NCI-H2029 (cell line): ENCODE measurements around the gene SUPT4H1.

Experiments
- DNase-seq: peaks from one replicate; lab custom pipeline; 2025; lab: John Stamatoyannopoulos, UW

SUPT4H1 gene

DNA sequence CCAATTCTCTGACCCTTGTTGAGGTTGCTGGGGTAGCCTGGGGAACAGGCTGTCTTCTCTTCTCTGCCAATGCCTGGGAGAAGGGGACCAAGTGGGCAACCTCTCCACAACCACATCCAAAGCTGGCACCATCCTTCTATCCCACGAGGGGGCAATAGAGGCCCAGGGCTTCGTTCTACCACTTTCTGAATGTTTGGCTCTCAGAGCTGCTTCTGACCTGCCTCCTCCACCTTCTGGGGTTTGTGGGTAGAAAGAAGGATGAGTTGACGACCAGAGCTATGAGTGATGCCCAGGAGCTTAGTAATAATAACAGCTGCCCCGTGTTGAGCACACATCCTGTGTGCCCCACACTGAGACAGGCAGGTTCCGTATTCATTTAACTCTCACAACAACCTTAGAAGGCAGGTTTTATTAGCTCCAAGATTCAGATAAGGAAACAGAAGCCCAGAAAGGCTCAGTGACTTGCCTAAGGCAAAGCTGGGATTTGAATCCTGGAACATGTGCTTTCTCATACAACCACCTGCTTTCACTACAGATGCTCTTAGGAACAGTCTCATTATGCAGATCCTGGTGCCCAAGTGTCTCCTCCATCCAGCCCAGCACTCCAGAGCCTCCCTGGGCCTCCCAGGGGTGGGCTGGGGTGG is 34.5 kb downstream of the SUPT4H1 start:
- DNase-seq: peak; percentile 18

GRCh38 chr17:58316260-58316960 is 35.6 kb downstream of the SUPT4H1 start:
- DNase-seq: no peak

- DNase-seq: no peak
Measured at GRCh38 chr17:58315750-58316149, 36.3 kb downstream of the SUPT4H1 start.

- DNase-seq: no peak
Measured at GRCh38 chr17:58315281-58315711, 36.7 kb downstream of the SUPT4H1 start.

- DNase-seq: no peak
Measured at GRCh38 chr17:58314706-58315015, 37.3 kb downstream of the SUPT4H1 start.

DNA sequence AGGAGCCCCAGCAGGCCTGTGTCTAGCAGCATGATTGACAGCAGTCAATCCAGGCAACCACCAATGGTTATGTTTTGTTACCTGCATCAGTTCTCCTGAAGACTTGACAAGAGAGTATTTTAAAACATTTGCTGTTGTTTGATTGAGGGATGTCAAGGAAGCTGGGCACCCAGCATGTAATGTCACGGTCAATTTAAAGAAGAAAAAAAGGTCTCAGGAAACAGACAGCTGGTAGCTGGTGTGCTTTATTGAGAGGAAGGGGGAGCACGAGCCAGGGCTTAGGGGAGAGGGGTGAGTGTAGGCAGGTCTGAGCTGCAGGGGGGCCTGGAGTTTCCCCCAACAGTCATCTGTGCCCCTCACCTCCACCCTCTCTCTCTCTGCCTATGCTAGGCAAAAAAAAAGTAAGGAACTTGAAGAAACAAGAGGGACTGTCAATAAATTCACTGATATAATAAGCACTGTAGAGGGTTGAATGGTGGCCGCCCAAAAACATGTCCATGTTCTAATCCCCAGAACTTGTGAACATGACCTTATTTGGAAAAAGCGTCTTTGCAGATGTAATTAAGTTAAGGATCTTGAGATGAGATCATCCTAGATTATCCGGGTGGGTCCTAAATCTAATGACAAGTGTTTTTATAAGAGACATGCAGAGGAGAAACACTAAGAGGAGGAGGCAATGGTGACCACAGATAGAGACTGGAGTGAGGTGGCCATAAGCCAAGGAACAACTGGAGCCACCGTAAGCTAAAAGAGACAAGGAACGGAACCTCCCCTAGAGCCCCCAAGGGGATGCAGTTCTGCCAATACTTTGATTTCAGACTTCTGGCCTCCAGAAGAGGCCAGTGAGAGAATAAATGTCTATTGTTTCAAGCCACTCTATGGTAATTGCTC is 37.9 kb downstream of the SUPT4H1 start:
- no peak for DNase-seq

DNA sequence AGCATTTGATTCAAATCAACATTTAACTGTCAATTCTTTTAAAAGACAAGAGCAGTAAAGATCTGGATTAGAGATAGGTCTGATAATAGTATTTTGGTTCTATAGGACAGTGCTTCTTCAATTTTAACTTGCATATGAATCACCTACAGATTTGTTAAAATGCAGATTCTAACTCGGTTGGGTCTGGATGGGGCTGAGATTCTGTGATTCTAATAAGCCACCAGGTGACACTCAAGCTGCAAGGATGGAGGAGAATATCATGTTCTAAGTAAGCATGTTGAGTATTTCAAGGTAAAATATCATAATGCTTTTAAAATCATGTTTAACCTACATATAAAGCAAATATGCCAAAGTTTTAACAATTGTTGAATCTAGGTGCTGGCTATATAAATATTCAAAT is 39.2 kb downstream of the SUPT4H1 start:
- no peak for DNase-seq

DNA sequence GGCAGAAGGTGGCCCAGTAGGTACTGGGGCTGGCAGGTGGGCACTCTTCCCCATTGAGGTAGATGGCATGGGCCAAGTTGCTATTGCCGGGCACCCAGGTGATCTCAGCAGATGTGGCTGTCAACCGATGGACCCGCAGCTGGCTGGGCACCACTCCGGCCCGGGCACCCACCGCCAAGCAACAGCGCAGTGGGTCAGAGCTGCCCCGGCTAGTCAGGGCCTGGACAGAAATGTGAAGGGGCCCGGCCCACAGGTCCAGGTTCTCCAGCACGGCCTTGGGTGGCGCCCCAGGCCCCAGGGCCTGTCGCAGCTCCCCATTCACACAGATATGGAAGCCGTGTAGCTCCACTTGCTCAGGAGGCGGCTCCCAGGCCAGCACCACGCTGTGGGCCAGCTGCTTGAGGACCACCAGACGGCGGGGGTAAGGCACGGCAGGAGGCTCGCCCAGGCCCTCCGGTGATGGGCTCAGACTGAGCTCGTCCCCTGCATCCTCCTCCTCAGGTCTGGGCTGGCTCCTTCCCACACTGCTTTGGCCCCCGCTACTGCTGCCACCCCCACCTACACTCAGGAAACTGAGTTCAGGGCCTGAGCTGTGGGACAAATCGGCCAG is 39.9 kb downstream of the SUPT4H1 start:
- DNase-seq: no peak

GRCh38 chr17:58311429-58311894 is 40.5 kb downstream of the SUPT4H1 start:
- no peak for DNase-seq

DNA sequence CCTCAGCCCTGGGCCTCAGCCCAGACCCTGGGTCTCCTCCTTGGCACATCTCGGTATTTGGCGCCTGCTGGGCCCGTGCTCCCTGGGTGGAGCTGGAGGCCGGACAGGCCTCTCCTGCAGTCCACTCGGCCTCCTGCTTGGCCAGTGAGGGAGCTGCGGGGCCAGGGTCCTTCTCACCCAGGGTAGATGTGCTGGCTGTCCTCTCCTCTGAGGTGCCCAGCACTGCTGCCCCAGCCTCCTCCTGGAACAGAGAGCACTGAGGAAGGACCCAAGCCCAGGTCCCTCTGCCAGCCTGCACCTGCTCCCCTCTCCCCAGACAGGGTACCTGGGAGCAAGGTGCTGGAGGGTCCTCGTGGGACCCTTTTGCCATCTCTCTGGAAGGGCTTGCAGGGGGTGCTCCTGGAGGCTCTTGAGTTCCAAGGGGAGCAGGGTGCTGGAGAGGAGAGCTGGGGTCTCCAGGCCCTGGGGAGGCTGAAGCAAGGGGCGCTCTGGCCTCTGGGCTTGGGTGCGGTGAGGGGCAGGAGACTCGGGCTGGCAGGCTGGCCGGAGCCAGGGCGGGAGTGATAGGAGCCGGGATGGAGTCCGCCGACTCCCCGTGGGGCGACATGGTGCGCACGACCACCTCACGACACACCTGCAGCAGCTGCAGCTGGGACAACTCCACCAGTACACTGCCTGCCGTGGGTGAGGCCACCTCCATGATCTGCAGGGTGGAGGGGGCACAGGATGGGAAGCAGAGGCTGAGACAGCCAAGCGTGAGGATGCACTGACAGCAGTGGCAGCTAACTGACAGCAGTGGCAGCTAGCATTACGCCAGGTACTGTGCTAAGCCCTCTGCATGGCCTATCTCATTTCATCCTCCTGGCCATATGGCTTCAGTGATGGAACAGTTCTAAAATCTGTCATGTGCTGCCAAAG is 41.2 kb downstream of the SUPT4H1 start:
- no peak for DNase-seq

GRCh38 chr17:58309918-58310259 is 42.1 kb downstream of the SUPT4H1 start:
- no peak for DNase-seq

GRCh38 chr17:58308985-58309917 is 42.8 kb downstream of the SUPT4H1 start:
- DNase-seq: no peak

DNA sequence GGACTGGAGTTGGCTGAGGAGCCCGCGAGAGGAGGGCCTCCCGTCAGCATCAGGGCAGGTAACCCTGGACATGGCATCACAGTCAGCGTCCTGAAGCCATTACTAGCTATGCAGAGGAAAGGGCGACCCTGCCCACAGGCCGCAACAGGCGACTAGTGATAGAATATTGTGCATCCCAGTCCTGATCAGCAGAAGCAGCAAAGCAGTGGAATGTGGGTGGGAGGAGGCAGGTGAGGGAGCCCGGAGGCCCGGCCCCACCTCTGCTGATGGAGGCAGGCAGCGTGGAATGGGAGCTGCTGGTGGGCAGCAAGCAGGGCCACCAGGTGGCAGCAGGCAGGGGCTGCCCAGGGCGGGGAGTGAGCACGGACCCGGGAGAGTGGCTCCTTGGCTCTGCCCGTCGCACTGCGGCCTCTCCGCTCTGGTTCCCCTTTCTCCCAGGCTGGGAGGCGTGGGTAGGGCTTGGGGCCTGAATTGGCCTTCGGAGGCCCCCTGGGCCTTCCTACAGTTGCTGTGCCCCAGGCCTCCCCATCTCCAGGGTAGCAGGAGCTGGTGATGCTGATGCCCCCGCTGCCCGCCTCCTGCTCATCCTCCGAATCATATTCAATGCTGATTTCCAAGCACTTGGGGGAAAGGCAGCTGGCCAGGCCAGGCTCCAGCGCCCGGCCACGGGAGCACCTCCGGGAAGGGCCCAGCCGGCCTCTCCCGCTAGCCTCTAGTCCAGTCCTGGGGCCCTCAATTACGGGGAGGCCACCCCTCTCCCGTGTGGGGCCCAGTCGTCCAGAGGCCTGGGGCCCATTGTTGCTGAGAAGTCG is 43.6 kb downstream of the SUPT4H1 start:
- DNase-seq: no peak

DNA sequence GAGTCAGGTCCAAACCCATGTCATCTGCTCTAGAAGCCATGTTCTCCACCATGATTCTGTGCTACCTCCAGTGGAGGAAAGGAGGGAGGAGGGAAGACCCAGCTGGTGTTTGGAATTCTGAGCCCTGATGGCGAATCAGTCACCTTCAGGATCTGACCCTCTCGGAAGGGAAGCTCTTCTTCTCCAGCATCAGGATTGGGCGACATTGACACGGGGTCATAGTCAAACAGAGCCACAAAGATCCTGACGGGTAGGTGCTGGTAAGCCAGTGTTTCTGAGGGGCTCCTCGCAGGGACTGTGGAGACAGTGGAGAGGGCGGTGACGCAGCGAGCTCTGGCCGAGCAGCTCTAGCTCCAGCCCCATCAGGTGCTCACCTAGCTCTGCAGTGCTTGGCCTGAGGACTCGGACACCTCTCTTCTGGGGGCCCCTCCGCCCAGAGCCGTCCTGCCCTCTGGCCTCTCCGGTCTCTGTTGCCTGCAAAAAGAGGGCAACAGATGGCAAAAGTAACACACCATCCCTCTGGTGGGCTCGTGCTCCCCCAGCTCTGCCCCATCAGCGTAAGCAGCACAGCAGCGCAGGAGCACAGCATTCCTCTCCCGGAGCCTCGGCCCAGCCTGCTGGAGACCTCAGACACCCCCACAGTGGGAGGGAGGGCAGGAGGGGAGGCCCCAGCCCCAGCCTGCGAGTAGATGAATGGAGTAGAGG is 44.4 kb downstream of the SUPT4H1 start:
- DNase-seq: no peak

DNA sequence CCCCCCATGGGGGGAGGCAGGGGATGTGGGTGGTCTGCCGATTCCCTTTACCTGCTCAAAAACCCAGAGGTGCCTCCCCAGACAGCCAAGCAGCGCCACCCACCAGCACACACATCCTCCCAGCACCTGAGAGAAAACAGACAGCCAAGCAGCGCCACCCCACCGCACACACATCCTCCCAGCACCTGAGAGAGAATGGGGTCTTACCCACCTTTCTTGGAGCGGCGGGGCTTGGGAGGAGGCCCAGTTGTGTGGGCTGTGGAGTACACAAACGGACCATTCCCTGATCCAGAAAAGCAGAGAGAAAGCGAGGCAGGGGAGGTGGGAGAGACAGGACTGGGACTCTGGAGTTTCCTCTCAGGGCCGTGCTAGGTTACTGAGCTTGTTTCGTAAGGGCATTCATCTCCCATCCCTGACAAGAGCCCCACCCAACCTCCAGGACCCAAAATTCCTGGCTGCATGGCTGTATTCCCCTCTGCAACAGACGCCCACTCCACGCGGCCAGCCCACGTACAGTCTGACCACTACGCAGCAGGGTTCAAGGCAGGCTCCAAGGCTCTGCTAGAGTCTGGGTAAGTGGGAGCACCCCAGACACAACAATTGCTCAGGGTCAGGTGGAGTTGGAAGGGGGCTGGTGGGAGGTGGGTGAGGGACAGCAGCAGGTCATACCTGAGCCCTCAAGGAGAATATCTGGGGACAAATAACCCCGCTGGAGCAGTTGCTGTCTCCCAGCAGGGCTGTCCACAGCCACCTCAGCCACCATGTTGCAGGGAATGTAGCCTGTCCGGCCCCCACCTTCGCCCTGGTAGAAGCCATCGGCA is 45.7 kb downstream of the SUPT4H1 start:
- DNase-seq: no peak

DNA sequence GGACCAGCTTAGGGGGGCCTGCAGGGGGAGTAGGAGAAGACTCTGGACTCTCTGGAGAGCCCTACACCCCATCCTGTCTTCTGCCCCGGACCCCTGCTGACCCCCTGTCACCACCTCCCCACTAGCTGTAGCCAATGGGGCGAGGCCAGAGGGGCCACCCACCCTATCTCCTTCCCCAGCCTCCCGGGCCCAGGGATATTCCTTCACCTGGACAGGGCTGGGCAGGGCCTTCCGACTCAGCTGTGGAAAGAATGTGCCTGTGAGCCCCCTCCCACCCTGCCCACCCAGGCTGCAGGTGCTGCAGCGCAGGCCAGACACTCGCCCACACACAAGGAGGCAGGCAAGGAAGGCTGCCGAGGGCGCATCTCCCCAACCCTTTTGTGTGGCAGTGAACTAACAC is 46.4 kb downstream of the SUPT4H1 start:
- DNase-seq: no peak

GRCh38 chr17:58304750-58305486 is 47.1 kb downstream of the SUPT4H1 start:
- DNase-seq: no peak
